ENCODE measurements around the gene S100A7. TPM values are rescaled to one million over a fixed set of nuclear protein-coding genes. Genes with fewer than 3 reads are reported as not detected.

Gene S100A7
- total RNA-seq: not detected

DNA sequence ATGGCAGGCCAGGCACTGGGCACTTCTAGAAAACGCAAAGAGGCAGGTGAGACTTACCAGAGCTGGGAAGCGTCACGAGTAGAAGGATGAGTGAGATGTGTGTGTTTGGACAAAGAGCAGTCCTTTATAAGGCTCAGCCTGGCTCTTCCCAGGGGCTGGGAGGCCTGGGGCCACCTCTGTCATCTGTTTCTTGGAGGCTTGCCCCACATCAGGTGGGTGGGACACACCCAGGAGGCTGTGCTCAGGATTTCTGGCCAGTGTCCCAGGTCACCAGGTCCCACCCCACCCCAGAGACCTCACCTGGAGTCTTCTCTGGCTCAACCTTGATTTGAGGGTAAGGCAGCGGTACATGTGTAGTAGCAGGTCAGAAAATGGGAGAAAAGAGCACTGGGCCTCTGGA, at the start of gene S100A7:
S100A7 (minus strand) TSS at position 101 of the 400 bp plus-strand sequence. CDS start 1,638 bp downstream, outside the sequence.
- Mint-ChIP-seq H3K9me3 (no peaks in the 10 kb centered on the region), H3K27me3 (peaks cover 11% of the 10 kb centered on the region), H3K4me3 (no peak within 1 kb of the TSS), H3K27ac (no peak within 1 kb of the TSS), H3K36me3 (no peaks in the 10 kb centered on the region), H3K4me1 (ENCODE audit: low read depth) (no peaks in the 10 kb centered on the region)
- intact Hi-C loops (cut with micrococcal nuclease): no loop called here
- POLR2A ChIA-PET: no interaction called here
- DNase-seq: no peak
- CTCF ChIA-PET: no interaction called here

DNA sequence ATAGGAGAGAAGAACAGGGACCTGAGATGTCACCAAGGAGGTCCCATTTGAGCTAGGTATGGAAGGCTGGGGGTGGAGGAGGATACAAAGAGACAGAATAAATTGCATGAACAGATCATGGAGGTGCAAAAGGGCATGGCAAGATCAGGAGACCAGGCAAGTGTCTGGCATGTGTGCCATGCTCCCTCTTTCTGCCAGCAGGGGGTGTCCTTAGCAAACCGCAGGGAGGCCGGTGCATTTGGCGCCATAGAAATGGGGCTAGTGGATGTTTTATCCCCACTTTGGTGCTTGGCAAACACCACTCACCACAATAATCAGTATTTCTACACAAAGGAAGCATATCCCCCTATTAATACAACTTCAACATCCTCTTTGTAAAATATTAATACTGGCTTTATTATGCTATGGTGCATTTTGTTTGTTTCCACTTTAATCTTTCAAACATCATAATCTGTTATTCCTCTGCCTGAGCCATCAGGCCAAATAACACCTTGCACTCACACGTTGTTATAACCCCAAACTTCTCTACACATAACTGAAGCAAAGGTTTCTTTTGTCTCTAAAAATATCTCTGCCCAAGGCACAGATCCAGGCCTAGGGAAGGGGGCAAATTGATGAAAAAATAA, 49.4 kb upstream of the S100A7 start:
- H3K9me3 Mint-ChIP-seq: no peaks in the 10 kb centered on the region
- peak; percentile 85 for DNase-seq
- ChIA-PET POLR2A (interaction anchor here (1.4 kb wide), 1 partner anchor 63 kb away, joined by 4 read pairs; no protein-coding TSS in a partner anchor), CTCF (interaction anchor here (0.5 to 6.2 kb wide), 31 partner anchors 8 to 247 kb away, joined by 3 to 153 read pairs (median 7); partner anchors contain the start of genes CHTOP, S100A13, S100A14 and S100A2)
- H3K4me3 Mint-ChIP-seq: no peak overlapping the region
- H3K27ac Mint-ChIP-seq: no peak overlapping the region
- intact Hi-C loops (cut with micrococcal nuclease): loop anchor here (1.0 to 2.0 kb wide), 3 partner anchors 23 to 239 kb away; partner anchors contain the start of gene ILF2
- peaks cover 10% of the 10 kb centered on the region for H3K4me1 Mint-ChIP-seq (ENCODE audit: low read depth)
- no peaks in the 10 kb centered on the region for H3K27me3 Mint-ChIP-seq
- no peaks in the 10 kb centered on the region for H3K36me3 Mint-ChIP-seq

DNA sequence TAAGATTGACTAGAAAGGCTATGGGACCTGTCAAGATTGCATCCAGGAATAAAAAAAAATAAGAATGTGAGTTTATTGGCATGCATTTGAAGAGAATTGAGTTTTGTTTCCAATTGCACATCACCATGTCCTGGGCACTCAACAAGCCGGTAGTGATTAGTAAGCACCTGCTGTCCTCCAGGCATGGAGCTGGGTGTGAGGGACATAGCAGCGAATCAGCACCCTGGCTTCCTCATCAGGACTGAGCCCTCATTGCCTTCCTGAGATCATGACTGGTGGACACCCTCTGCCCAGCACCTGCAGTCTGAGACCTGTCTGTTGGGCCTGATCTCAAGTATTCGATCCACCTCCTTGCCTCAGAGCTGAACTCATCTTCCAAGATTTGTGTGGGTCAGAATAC, 48.6 kb upstream of the S100A7 start:
- no peaks in the 10 kb centered on the region for H3K9me3 Mint-ChIP-seq
- peaks cover 10% of the 10 kb centered on the region for H3K4me1 Mint-ChIP-seq (ENCODE audit: low read depth)
- H3K4me3 Mint-ChIP-seq: no peak overlapping the region
- H3K27ac Mint-ChIP-seq: no peak overlapping the region
- intact Hi-C loops (cut with micrococcal nuclease): loop anchor here (1.0 kb wide), 1 partner anchor 240 kb away; no protein-coding TSS in a partner anchor
- CTCF ChIA-PET: interaction anchor here (0.5 to 6.2 kb wide), 8 partner anchors 15 to 247 kb away, joined by 3 to 153 read pairs (median 8); partner anchors contain the start of genes S100A4 and S100A6
- POLR2A ChIA-PET: no interaction called here
- H3K27me3 Mint-ChIP-seq: no peaks in the 10 kb centered on the region
- DNase-seq: no peak
- no peaks in the 10 kb centered on the region for H3K36me3 Mint-ChIP-seq

DNA sequence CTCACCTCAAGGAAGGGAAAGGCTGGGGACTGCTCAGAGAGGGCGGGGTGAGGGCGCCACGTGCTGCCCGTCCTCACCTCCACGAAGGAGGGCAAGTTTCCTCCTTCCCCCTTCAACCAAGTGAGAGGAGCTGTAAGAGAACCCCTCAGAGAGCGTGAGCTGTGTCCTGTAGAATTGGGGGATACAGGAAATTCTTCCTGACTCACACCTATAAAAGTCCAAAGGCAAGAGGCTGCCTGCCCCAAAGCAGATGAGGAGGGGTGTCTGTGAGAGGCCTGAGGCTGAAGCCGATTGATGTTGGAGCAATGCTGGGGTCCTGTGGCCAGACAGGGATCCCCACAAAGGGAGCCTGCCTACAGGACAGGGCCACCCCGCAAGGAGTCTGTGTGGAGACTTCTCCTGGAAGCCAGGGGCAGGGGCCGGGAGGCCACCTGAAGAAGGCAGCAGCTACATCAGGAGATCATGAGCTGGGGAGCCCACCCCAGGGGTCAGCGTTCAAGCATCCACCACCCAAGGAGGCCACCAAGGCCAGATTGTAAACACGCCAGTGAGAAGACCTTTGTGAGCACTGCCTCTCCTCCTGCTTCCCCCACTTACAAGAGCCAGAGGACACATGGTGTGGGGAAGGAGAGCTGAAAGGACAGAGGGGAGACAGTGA, 47.6 kb upstream of the S100A7 start:
- DNase-seq: no peak
- Mint-ChIP-seq H3K9me3 (no peaks in the 10 kb centered on the region), H3K27me3 (no peaks in the 10 kb centered on the region), H3K36me3 (no peaks in the 10 kb centered on the region), H3K4me3 (no peak overlapping the region), H3K27ac (no peak overlapping the region), H3K4me1 (ENCODE audit: low read depth) (peaks cover 10% of the 10 kb centered on the region)
- ChIA-PET POLR2A (no interaction called here), CTCF (interaction anchor here (0.7 to 6.2 kb wide), 6 partner anchors 14 to 438 kb away, joined by 3 to 153 read pairs (median 4); partner anchors contain the start of genes CHTOP and DENND4B)
- intact Hi-C loops (cut with micrococcal nuclease): no loop called here

DNA sequence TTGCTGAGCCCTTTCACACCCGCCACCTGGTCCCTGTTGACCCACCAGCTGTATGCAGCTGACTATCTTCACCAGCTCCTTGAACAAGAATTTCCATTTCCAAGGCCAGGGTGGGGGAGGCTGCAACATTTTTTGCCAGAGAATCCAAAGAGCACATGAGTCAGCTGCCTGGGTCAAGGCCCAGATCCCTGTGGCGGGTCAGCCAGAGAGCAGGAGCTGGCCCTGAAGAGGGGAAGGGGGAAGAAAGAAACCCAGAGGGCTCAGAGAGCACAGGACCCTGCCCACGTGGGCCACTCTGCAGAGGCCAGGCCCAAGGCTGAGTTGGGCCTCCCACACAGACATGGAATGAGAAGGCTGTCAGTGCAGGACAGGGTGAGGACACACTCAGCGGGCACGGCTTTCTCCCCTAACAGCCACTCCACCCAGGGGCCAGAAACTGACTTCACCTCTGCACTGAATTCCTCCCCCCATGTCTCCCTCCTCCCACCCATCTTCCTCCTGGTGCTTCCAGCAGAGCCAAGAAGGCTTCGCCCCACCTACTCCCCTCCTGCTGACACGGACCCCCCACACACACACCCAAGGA, 46.5 kb upstream of the S100A7 start:
- intact Hi-C loops (cut with micrococcal nuclease): no loop called here
- no peak overlapping the region for H3K27ac Mint-ChIP-seq
- no peak for DNase-seq
- peaks cover 10% of the 10 kb centered on the region for H3K4me1 Mint-ChIP-seq (ENCODE audit: low read depth)
- no peaks in the 10 kb centered on the region for H3K36me3 Mint-ChIP-seq
- no peaks in the 10 kb centered on the region for H3K9me3 Mint-ChIP-seq
- H3K27me3 Mint-ChIP-seq: no peaks in the 10 kb centered on the region
- ChIA-PET POLR2A (no interaction called here), CTCF (interaction anchor here (1.3 to 6.2 kb wide), 2 partner anchors 64 to 127 kb away, joined by 5 to 153 read pairs; partner anchors contain the start of gene CHTOP)
- H3K4me3 Mint-ChIP-seq: no peak overlapping the region

DNA sequence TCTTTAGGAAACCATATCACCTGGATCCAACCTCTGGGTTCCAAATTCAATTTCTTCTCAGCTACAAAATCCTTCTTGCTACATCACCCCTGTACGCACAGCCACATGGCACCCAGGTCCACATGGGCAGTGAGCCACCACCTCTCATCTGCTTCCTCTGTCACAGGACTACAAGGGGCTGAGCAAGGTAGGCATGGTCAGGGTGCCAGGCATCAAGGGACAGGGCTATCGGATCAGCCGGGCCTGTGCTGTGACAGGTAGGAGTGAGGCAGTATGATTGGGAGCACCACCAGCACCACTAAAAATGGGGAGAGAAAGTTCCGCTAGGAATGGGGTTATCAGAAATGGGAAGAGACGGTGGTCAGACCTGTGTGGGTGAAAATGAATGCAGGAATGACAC, 45.9 kb upstream of the S100A7 start:
- Mint-ChIP-seq H3K27ac (no peak overlapping the region), H3K4me1 (ENCODE audit: low read depth) (peaks cover 9% of the 10 kb centered on the region), H3K4me3 (no peak overlapping the region), H3K9me3 (no peaks in the 10 kb centered on the region), H3K27me3 (no peaks in the 10 kb centered on the region), H3K36me3 (no peaks in the 10 kb centered on the region)
- CTCF ChIA-PET: interaction anchor here (6.2 kb wide), 1 partner anchor 65 kb away, joined by 153 read pairs; no protein-coding TSS in a partner anchor
- POLR2A ChIA-PET: no interaction called here
- no peak for DNase-seq
- intact Hi-C loops (cut with micrococcal nuclease): no loop called here

DNA sequence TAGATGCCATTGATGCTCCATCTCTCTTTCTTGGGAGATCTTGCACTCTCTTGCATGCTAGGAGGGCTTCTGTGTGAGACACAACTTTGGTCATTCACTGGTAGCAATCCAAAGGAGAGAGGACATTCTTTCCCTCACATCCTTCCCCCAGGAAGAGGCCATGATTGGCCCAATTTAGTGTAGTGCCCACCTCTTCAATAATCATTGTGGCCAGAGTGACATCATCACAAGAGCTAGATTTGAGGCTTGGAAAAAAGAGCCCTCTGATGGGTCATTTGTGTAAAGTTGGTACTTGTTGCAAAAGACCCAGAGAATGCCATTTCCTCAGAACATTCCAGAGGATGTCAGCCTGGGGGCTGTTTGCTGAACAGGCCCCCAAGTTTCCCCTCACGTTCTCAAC, 45.1 kb upstream of the S100A7 start:
- Mint-ChIP-seq H3K4me1 (ENCODE audit: low read depth) (peaks cover under 1% of the 10 kb centered on the region), H3K9me3 (no peaks in the 10 kb centered on the region), H3K27me3 (no peaks in the 10 kb centered on the region), H3K27ac (no peak overlapping the region), H3K4me3 (no peak overlapping the region), H3K36me3 (no peaks in the 10 kb centered on the region)
- POLR2A ChIA-PET: no interaction called here
- no peak for DNase-seq
- intact Hi-C loops (cut with micrococcal nuclease): no loop called here
- CTCF ChIA-PET: interaction anchor here (3.0 kb wide), 1 partner anchor 11 kb away, joined by 13 read pairs; no protein-coding TSS in a partner anchor

DNA sequence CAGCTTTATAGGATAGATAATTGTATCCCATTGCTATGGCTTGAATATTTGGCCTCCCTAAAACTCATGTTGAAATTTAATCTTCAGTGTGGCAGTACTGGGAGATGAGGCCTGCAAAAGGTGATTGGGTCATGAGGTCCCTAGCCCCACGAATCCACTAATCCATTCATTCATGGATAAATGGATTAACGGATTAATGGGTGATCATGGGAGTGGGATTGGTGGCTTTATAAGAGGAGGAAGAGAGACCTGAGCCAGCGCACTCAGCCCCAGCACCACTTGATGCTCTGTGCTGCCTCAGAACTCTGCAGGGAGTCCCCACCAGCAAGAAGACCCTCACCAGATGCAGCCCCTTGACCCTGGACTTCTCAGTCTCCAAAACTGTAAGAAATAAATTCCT, 43.3 kb upstream of the S100A7 start:
- ChIA-PET CTCF (interaction anchor here (0.7 to 3.0 kb wide), 4 partner anchors 9 to 151 kb away, joined by 3 to 13 read pairs (median 4); no protein-coding TSS in a partner anchor), POLR2A (no interaction called here)
- no peak for DNase-seq
- Mint-ChIP-seq H3K4me1 (ENCODE audit: low read depth) (no peaks in the 10 kb centered on the region), H3K4me3 (no peak overlapping the region), H3K27ac (no peak overlapping the region), H3K27me3 (peaks cover 9% of the 10 kb centered on the region), H3K9me3 (no peaks in the 10 kb centered on the region), H3K36me3 (no peaks in the 10 kb centered on the region)
- intact Hi-C loops (cut with micrococcal nuclease): no loop called here

DNA sequence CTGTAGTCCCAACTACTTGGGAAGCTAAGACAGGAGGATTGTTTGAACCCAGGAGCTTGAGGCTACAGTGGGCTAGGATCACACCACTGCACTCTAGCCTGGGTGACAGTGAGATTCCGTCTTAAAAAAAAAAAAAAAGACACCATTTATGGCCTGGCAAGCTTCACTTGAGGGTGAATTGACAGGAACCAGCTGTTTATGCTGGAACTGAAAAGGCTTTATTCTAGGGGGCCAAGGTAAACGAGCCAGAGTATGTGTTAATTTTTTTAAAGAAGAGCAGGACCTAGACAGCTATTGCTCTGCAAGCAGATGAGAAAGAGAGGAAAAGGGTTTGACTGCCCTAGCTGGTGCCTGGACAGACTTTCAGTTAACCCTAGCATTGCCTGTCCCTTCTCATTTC, 38.3 kb upstream of the S100A7 start:
- intact Hi-C loops (cut with micrococcal nuclease): no loop called here
- Mint-ChIP-seq H3K27me3 (peaks cover 20% of the 10 kb centered on the region), H3K9me3 (no peaks in the 10 kb centered on the region), H3K36me3 (no peaks in the 10 kb centered on the region), H3K4me3 (no peak overlapping the region), H3K27ac (no peak overlapping the region), H3K4me1 (ENCODE audit: low read depth) (no peaks in the 10 kb centered on the region)
- ChIA-PET CTCF (interaction anchor here (0.8 to 1.3 kb wide), 3 partner anchors 12 to 147 kb away, joined by 3 to 9 read pairs (median 4); no protein-coding TSS in a partner anchor), POLR2A (no interaction called here)
- no peak for DNase-seq

DNA sequence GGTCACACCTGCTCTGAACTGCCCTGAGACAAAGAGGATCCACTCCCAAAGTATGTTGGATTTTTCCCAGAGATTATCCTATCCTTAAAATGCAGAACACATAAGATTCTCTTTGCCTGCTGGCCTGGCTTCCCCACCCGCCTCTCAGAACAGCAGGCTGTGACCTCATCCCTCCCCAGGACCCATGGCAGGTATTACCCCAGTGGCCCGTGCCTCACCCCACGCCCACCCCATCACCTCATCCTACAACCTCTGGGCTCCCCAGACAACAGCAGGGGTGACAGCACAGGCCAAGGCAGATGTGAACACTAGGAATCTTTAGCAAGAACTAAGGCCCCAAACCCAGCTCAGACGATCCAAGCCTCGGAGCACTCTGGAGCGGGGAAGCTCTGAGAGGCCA, 35.1 kb upstream of the S100A7 start:
- DNase-seq: no peak
- Mint-ChIP-seq H3K27ac (no peak overlapping the region), H3K9me3 (no peaks in the 10 kb centered on the region), H3K27me3 (peaks cover 21% of the 10 kb centered on the region), H3K4me3 (no peak overlapping the region), H3K4me1 (ENCODE audit: low read depth) (no peaks in the 10 kb centered on the region), H3K36me3 (no peaks in the 10 kb centered on the region)
- ChIA-PET POLR2A (no interaction called here), CTCF (interaction anchor here (0.7 to 5.8 kb wide), 25 partner anchors 9 to 215 kb away, joined by 3 to 186 read pairs (median 5); partner anchors contain the start of gene S100A9)
- intact Hi-C loops (cut with micrococcal nuclease): loop anchor here (1.0 kb wide), 2 partner anchors 30 to 143 kb away; no protein-coding TSS in a partner anchor

DNA sequence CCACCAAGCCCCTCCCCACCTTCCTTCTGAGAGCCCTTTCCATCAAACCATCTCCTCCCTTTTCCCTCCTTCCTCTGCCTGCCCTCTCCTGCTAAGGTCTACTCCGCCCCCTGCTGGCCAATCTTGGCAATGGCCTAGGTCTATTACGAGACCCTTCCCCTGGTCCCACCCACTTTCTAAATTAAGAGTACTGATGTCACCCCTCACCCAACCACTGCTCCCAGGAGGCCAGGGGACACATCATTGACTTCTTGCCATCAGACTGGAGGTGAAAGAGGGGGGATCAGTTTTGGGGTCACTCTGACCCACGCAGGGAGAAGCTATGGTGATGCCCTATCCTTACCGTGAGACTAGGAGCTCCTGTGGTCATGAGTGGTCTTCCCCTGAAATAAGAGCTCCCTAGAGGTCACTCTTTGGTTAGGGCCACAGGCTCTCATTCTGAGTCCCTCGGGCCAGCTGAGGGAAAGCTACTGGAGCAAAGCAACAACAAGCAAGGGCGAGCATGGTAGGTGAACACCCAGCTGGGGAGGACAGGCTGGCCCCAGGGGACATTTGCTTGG, 34.6 kb upstream of the S100A7 start:
- Mint-ChIP-seq H3K27ac (no peak overlapping the region), H3K27me3 (peaks cover 21% of the 10 kb centered on the region)
- POLR2A ChIA-PET: no interaction called here

More for the DNA sequence above, 34.6 kb upstream of the S100A7 start:
- Mint-ChIP-seq H3K4me1 (ENCODE audit: low read depth) (no peaks in the 10 kb centered on the region), H3K4me3 (no peak overlapping the region), H3K9me3 (no peaks in the 10 kb centered on the region), H3K36me3 (no peaks in the 10 kb centered on the region)
- intact Hi-C loops (cut with micrococcal nuclease): loop anchor here (1.0 kb wide), 2 partner anchors 30 to 143 kb away; no protein-coding TSS in a partner anchor
- DNase-seq: peak; percentile 83
- CTCF ChIA-PET: interaction anchor here (0.6 to 5.8 kb wide), 36 partner anchors 10 to 840 kb away, joined by 3 to 186 read pairs (median 4); partner anchors contain the start of gene S100A9

Measured in activated CD4-positive, alpha-beta memory T cell treated with anti-CD3 and anti-CD28 coated beads for 36 hours (primary cell).